GM19043 (cell line): ENCODE results near the gene KLHL2.
"Not testable (repeated sequence)": the region's sequence is repeated elsewhere in the genome, so short reads cannot be mapped to it uniquely, and the experiment has no call there.

Experiments used
- ATAC-seq: cut with Tn5 transposase; IDR thresholded peaks from one replicate; pipeline ENCODE4 v1.9.1; 2021; ENCODE audit warnings: low read depth; ENCODE audit not compliant: unreplicated experiment

The KLHL2 gene

GRCh38 chr4:165201806-165202205 is 5.6 kb upstream of the KLHL2 start:
- no peak for ATAC-seq

- no peak for ATAC-seq
Measured at GRCh38 chr4:165203541-165204461, 3.6 kb upstream of the KLHL2 start.

GRCh38 chr4:165204462-165204830 is 2.9 kb upstream of the KLHL2 start:
- no peak for ATAC-seq

DNA sequence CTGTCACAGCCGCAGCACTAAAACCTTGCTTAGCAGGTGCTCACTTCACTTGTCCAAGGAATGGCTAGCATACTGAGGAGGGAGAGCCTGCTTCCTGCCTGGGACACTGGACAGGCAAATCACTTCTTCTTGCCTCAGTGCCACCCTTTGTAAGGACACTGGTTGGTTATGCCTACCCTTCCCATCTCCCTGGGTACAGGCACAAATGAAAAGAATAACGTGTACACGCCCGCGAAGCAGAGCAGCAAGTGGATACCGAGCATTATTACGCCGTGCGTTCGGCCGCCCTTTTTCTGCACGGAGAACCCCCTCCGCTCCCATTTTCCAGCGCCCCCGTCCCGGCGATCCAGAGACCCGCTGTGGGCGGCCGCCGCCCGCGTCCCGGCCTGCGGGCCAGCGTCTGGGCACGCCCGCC is 338 bp upstream of the KLHL2 start:
- ATAC-seq: peak; percentile 20

DNA sequence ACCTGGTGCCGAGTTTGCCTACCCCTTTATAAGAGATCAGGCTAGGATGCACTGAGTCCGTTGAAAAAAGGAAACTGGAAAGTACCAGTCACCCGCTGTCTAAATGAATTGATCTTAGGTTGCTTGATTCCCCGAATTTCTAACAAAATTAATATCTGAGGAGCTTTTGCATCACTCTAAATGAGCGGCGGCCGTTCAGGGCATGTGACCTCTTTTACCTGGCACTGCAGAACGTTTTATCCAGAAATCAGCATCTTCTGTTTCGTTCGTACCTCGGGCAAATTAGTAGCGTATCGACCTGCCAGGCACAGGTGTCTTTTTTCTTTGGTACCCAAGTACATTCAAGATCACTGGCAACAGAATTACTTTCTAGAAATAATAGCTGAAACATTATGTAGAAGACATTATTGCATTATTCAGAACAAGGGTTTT is 876 bp downstream of the KLHL2 start:
- peak; percentile 13 for ATAC-seq

DNA sequence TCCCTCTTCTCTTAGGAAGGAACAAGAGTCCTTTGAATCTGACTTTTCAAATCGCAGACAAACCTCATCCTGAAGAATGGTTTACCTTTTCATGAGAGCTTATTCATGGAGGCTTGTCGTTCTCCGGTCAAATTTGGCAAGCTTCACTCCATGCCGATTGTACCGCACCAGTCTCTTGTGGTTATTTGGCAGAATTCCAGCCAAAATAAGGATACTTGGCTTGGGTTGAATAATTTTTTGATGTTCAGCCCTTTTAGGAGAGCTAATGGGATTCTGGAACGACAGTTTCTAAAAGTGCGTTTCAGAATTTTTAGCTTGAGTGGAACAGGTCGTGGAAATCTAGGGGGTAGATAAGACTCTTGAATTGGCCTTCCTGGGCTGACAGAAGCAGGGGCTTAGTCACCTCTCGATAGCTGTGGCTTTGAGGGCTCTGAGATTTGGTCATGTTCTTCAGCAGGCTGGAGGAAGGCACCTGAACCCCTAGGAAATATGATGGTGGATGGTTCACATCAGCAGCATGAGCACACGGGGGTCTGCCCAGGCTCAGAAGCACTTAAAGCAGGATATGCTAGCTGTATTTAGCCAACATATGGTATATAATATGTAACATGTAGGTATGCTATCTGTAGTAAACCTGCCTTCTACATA is 1.5 kb downstream of the KLHL2 start:
- ATAC-seq: no peak

- no peak for ATAC-seq
Measured at GRCh38 chr4:165209796-165210195, 2.4 kb downstream of the KLHL2 start.

- ATAC-seq: no peak
Measured at GRCh38 chr4:165210566-165210965, 3.2 kb downstream of the KLHL2 start.

DNA sequence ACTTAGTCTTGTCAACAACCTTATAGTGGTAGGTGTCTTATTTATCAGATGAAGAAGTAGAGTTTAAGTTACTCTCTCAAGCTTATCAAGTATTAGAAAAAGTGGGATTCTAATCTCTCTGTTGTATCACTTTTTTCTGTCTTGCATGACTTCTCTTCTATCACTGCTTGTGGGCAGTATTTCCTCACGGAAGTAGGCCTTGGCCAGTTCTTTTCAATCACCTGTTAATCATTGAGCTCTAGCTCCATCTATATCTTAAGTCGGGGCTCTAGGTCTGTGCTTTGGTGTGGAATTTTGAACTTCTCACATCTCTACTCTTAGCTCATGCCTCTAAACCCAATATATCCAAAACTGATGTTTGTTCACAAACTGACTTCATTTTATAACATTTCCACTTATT is 5.3 kb downstream of the KLHL2 start:
- peak; percentile 14 for ATAC-seq

- not testable (repeated sequence) for ATAC-seq
Measured at GRCh38 chr4:165213404-165213803, 6.0 kb downstream of the KLHL2 start.

DNA sequence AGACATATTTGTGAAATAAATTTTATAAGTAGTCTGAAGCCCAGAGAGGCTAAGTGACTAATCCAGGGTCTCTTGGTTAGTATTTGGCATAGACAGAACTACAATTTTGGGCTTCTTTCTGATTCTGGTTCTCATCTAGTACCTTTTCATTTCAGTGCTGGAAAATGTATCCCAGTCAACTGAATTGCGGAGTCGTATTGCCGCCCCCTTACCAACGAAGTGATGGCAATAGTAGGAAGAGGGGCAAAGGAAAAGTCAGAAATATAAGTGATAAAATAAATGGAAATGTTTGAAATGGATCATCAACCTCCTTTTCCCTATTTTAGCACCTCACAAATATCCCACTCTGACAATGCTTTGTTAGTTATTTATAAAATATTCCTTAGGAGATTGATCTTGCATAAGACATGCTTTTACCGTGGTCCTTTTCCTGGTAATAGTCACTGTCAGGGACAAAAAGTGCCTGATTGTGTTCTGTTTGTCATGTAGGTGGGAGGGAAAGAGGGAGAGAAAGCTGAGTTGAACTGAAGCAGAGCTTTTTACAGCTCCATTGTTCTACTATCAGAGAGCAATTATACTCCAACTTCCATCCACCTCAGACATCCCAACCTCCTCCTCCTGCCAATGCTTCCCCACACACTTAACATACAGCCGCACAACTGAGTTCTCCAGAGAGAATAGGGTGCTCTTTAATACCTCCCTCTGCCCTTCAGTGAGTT is 6.8 kb downstream of the KLHL2 start:
- ATAC-seq: not testable (repeated sequence)

- ATAC-seq: peak; percentile 45
Measured at GRCh38 chr4:165215034-165215751, 7.8 kb downstream of the KLHL2 start.

DNA sequence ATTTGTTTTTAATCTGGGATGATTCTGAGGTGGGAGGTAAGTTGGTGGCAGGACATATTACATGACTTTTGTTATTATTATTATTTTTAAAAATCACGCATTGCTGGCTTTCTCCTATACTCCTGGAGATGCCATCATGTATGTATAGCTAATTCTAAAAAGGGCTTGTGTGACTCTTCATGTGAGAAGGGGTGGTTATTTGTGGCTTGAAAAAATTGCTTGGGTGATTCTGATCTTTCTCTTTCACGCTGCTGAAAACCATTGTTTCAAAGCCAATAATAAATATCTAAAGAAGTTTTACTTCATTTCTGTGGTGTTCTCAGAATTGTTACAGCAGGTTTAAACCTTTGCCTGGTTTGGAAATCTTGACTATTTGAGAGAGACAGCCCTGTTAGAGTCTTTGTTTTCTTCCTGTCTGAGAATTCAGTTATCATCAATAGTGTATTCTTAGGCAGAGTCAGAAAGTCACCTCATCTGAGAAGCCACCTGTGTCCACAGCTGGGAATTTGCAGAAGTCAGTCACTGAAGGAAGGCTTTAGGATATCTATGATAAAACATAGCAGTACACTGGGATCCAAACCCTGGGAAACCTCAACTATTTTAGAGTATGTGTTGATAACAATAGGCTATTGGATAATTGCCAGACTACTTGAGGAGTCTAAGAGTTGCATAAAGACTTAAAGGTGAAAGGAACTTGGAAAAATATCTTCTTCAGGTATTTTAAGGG is 8.6 kb downstream of the KLHL2 start:
- ATAC-seq: peak; percentile 70

DNA sequence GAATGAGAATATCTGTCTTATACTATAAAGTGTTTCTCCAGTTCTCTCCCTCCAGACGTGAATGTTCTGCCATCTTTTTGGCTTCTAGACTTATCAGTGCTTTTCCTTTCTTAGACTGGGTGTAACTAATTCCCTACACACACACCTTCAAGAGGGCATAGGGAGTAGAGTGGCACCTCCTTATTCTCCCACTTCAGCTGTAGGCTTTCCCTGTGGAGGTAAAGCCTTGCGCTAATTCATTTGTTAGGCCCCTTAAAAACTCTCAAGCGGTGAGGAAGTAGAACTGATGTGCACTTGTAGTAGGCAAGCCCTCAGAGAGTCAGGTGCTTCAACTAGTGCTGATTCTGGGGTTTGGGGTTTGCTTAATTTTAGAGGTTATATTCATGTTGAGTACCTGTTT is 10.0 kb downstream of the KLHL2 start:
- ATAC-seq: no peak

DNA sequence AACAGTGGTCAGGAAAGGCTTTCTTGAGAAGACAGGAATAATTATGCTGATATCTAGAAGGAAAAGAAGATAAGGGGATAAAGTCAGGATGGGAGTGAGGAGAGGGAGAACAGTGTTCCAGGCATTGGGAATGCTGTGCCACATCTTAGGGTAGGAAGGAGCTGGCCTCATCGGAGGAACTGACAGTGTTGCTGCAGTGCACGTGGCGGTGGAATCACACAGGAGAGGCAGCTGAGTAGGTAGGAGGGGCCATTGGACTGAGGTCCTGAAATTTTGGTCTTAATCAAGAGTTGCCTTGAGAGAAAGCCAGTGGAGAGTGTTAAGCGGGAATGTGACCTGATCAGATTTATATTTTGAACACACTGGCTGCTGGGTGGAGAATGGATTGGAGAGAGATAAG is 13.9 kb downstream of the KLHL2 start:
- ATAC-seq: not testable (repeated sequence)

- not testable (repeated sequence) for ATAC-seq
Measured at GRCh38 chr4:165221993-165222650, 14.8 kb downstream of the KLHL2 start.

GRCh38 chr4:165222651-165222994 is 15.3 kb downstream of the KLHL2 start:
- no peak for ATAC-seq

DNA sequence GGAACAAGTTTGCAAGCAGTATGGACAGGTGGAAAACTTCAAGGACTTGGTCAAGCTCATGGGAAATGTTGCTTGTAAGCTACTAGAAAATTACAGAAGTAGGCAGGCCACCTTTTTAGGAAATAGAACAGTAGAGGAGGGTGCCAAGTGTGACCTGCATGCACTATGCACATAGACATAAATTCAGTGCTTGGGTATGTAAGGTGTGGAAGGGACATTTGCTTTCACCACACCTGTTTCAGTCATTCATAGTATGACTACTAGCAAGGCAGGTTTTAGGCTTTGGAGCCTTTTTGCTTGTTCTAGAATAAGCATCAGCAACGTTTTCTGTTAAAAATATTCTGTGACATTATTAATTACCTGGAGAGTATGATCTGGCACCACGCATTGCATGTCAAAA is 20.0 kb downstream of the KLHL2 start:
- ATAC-seq: not testable (repeated sequence)

GRCh38 chr4:165229490-165230200 is 22.3 kb downstream of the KLHL2 start:
- ATAC-seq: not testable (repeated sequence)
